GM21526 (cell line): ENCODE results near the gene KRTAP10-11.
"Not testable (repeated sequence)": the region's sequence is repeated elsewhere in the genome, so short reads cannot be mapped to it uniquely, and the experiment has no call there.

ENCODE experiments used
- ATAC-seq: cut with Tn5 transposase; IDR thresholded peaks from one replicate; pipeline ENCODE4 v1.9.1; 2021; ENCODE audit warnings: moderate library complexity; ENCODE audit not compliant: unreplicated experiment, low FRiP score

KRTAP10-11 gene

DNA sequence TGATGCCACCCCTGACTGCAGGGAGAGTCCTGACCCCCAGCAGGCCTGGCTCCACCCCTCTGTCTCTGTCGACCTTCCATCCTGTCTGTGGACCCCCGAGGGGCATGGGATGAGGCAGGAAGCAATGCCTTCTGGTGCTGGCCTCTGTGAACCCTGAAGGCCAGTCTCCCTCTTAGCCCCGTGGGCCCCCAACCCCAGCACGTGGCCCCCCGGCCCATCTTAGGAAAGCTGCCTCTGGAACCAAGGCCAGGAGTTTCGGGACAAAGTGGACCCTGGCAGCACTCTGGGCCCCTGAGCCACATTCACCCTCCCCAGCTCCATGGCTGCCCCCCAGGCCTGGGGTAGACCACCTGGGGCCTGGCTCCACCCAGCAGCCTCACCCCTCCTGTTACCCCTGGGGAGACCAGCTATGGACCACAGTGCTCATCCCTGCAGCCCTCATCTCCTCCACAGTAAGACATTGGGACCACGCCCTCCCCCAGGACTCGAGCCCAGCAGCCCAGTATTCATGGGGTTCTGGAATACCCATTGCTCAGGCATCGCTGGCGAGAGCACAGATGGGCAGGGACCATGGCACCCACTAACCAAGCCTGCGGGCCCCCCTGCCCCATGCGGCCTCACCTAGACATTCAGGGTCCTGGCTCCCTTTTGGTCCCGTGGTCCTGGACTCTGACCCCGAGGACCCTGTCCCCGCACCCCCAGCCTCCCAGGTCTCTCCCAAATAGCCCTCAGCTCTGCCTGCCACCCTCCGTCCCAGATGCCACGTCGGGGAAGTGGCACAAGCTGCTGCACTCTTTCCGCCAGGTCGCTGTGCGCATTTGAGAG, 7.5 kb upstream of the KRTAP10-11 start:
- ATAC-seq: not testable (repeated sequence)

DNA sequence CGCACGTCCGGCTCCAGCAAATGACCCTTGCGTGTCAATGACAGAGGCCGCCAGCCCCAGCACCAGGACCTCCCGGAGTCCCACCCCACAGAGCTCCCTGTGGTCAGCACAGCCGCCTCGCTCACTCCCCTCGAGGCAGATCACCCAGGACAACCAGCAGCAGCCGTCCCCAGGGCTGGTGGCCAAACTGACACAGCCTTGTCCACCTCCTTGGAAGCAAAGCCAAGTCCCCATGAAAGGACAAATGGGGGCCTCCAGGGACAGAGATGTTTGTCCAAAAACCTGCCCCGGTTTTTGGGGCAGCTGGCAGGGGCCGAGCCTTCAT, 6.9 kb upstream of the KRTAP10-11 start:
- no peak for ATAC-seq

DNA sequence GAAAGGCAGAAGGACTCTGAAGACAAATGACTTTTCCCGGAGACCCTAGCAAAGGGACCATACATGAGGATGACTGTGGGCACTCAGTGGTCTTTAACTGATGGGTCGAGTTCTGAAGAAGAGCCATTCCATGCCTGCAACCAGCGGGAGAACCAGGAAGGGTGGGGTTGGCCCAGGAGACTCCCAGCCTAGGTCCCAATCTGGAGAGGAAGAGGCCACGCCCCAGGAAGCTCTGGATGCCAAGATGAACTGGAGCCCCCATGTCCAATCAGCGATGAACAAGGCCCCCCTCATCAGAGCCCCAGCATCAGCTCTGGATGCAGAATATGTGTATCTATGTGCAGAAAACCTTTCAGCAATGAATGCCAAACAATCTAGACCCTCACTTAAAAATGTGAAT, 5.5 kb upstream of the KRTAP10-11 start:
- ATAC-seq: no peak

DNA sequence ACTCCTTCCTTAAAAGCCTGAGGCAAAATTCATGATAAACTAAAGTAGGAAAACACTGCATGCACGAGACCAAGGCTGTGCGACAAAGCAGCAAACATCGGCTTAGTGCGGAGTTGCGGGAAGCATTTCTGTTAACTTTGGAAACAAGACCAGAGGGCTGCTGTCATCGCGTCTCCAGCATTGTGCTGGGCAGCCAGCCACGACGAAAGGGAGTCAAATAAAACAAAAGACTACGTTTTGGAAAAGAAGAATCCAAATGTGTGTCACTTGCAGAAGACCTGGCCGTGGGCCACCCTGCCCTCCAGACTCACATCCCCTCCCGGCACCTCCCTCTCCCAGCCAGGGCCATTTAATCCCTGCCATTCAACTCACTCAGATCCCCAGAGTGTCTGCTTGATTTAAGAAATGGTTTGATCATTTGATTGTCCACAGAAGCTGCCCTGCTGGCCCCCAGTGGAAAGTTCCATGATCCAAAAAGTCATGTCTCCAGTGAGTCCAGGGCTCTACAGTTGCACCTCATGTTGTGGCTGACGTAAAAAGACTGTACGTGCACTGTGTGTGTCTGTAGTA, 2.4 kb upstream of the KRTAP10-11 start:
- ATAC-seq: no peak

DNA sequence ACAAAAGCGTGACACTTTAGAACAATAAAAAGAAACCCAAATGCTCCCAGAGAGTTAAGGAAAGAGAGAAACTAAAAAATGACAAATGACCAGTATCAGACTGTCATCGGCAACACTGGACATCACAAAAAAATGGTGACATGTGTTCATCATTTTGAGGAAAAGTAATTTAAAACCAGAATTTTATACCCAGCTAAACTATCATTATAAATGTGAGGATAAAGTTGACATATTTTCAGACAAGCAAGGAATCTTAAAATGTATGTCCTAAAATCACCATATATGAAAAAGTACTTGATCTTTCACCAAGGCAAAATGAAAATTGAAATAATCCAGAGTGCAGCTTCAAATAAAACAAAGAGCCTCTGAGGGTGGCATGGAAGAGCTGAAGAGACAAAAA, 1.3 kb upstream of the KRTAP10-11 start:
- no peak for ATAC-seq

DNA sequence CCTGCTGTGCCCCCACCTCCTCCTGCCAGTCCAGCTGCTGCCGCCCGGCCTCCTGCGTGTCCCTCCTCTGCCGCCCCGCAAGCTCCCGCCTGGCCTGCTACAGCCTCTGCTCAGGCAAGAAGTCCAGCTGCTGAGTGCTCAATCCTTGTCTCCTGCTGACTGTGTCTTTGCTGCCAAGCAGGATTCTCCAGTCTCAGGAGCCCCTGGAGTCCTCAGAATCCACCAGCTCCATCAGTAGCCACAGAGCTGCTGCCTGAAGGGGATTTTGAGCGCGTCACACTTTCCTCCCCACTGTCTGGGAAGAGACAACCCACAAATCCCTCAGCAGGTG, 973 bp downstream of the KRTAP10-11 start:
- ATAC-seq: no peak

DNA sequence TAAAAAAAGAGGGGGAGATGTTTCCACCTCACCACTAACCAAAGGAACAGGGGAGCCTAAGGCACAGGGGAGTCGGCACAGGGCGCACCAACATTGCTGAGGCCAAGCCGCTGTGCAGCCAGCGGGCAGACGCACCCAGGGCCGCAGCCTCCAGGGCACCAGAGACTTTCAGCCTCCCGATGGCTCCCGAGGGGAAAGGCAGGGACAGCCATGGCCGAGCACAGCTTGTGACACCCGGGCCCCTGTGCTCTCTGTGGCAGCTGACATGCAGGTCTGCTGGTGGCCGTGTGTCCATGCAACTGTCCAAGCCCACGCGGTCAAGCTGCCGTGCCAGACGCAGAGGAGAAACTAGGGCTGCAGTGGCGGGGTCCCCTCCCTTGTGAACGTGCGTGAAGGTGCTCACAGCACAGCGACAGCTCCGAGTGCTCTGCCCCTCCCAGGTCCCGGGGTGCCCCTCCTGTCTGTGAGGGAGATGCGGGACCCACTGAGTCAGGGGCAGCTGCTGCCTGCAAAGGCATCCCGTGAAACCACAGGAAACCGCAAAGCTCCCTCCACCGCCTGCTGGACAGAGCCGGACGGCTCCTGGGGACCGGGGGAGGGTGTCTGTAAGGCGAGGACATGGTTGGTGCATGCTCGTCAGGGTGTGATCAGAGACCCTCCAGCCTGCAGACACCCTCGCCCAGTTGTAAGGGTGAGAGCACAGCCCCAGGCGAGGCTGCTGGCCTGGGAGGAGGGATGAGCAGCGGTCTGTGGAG, 2.5 kb downstream of the KRTAP10-11 start:
- ATAC-seq: no peak

DNA sequence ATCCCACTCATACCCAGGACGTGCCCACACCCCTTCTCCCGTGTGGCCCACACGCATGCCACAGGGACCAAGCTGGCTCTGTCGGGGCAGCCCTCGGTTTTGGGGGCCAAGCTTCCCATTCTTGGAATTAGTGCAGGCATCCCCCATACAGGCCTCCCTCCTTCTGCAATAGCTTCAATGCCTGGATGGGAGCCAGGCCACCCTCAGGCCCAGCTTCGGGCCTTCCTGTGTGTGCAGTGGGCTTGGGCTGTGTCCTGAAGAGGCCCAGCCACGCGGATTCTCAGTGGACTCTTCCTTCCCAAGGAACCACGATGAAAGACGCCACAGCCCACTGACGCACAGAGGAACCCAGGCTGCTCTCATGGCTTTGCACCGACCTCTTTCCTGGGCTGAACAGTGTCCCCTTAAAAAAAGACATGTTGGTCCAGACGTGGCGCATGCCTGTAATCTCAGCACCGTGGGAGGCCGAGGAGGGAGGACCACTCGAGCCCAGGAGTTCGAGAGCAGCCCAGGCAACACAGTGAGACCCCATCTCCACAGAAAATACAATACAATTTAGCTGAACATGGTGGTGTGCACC, 3.4 kb downstream of the KRTAP10-11 start:
- no peak for ATAC-seq

DNA sequence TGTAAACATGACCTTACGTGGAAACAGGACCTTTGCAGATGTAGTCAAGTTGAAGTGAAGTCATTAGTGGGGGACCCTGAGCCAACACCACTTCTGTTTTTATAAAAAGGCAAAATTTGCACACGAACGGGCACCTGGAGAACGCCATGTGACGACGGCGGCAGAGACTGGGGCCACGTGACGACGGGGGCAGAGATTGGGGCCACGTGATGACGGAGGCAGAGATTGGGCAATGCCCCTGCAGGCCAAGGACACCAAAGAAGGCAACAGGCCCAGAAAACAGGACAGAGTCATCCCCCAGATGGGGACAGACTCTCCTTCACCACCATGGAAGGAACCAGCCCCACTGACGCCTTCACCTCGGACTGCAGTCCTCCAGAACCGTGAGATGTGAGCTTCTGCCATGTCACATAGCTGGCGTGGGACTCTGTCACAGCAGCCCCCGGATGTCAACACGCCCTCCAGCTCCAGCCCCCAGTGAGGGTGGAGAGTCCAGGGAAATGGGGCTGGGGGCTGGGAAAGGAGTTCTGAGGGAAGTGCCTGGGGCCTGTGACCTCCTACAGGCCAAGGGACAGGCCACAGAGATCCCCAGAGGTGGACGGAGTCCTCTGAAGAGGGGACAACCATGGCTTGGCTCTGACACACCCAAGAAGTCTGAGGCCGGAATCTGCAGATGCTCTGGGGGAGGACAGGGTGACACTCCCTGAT, 4.2 kb downstream of the KRTAP10-11 start:
- no peak for ATAC-seq

DNA sequence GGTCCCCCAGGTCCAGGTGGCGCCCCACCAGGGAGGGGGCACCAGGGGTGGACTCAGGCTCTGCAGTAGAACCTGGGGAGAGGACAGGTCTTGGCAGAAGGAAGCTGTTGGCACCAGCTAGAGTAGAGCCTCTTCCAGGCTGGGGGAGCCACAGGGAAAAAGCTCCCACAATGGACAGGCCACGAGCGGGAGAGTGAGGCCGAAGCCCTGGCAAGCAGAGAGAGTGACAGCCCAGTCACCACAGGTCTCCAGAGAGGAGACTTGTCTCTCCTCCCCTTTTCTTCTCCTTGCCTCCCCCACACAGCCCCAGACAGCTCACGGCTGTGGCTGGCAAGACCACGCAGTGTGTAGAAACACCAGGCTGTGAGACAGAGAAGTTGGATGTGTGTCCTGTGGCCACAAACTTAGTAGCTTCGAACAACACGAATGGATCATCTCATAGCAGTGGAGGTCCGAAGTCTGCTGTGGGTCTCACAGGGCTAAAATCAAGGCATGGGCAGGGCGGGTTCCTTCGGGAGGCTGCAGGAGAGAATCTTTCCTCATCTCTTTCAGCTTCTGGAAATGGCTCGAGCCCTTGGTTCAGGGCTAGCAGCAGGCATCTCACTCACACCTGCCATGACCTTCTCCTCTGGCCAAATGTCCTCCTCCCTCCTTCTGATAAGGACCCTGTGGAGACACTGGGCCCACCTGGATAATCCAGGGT, 4.9 kb downstream of the KRTAP10-11 start:
- ATAC-seq: no peak

DNA sequence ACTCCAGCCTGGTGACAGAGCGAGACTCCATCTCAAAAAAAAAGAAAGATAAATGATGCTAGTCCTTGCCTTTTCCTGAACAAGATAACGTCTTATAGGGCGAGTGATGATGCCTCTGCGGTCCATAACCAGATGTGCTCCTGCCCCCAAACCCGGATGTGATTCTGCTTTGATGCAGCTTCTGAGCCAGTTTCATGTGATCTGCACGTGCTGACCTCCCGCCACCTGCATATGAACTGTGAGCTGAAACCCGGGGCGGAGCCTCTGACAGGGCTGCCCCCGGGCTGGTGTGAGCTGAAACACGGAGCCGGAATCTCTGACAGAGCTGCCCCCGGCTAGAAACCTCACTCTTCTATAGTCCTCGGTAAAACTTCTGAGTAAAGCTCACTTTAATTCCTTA, 6.9 kb downstream of the KRTAP10-11 start:
- ATAC-seq: no peak

DNA sequence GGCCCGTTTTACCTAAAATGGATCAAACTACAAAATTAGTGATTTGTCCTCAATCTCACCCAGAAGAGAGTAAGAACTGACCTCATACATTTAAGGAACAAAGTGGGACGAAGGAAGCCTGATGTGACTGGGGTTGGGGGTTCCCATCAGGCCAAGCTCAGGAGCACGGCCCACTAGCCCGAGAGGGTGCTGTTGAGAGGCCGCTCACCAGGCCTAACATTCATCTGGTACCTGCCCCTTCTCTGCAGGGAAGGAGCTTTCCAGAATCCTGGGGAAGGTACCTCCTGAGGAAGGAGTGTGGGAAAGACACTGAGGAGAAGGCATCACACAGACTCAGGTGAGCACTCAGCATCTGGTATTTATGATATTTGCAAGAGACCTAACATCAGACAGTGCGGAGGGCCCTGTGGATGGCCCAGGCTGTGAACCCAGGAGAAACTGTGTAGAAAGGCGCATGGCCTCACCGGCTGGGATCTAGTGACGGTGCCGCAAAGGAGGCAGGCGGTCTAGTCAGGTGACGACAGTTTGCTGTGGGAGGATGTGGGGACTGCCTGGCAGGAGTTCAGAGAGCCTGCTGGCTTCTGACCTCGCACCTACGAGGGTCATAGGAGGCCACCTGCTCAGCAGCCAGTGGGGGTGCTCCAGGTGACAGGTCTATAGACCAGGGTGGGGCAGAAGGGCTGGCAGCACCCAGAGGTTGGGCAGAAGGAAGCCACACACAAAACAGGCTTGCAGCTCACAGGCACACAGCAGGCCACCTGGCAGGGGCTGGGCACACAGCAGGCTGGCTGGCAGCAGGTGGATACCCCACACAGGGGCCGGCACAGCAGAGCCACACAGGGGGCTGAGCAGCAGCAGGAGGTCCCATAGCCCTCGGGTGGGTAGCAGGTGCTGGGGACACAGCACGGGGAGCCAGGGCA, 7.7 kb downstream of the KRTAP10-11 start:
- no peak for ATAC-seq

DNA sequence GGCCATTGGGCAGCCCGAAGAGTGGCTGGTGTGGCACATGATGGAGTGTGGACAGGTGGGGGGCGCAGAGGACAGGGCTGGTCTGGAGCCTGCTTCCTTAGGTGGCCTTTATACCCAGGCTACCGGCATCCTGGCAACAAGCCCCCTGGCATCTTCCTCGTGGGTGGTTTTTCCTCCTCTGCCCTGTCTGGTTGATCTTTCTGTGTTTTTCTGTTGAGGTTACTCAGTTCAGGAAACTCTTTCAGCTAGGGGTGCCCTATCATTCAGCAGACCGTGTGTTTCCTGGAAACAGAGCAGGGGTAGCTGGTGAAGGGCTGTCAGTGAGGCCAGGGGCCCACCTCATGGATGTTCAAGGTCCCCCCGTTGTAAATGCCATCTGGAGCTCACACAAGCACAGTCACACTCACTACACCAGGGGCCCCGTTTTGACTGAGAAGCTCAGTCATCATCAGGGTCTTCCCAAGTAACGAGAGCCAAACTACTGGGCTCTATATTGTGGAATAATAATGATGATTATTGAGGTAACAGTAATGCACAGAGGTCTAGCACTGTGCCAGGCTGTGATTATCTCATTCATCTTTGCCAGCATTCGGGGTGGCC, 8.5 kb downstream of the KRTAP10-11 start, which contains the start of gene KRTAP12-4:
TSS of gene KRTAP12-4 (minus strand) at position 84 of the 600 bp plus-strand sequence. CDS start at position 39, 45 bp downstream.
- no peak for ATAC-seq

DNA sequence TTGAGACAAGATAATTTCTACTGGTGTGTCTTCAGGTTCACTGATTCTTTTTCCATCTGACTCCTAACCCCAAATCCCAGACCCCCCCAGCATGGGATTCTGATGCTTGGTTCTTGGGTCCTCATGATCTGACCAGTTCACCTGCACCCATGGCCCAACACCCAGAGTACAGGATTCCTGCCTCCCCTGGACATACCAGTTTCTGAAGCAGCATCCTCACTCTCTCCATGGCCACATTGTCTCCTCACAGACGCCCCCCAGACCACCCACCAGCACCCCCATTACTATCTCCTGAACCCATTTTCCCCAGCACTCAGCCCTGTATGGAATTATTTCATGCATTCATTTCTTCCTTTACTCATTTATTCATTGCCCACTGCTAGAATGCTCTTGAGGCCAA, 10.7 kb downstream of the KRTAP10-11 start:
- no peak for ATAC-seq

DNA sequence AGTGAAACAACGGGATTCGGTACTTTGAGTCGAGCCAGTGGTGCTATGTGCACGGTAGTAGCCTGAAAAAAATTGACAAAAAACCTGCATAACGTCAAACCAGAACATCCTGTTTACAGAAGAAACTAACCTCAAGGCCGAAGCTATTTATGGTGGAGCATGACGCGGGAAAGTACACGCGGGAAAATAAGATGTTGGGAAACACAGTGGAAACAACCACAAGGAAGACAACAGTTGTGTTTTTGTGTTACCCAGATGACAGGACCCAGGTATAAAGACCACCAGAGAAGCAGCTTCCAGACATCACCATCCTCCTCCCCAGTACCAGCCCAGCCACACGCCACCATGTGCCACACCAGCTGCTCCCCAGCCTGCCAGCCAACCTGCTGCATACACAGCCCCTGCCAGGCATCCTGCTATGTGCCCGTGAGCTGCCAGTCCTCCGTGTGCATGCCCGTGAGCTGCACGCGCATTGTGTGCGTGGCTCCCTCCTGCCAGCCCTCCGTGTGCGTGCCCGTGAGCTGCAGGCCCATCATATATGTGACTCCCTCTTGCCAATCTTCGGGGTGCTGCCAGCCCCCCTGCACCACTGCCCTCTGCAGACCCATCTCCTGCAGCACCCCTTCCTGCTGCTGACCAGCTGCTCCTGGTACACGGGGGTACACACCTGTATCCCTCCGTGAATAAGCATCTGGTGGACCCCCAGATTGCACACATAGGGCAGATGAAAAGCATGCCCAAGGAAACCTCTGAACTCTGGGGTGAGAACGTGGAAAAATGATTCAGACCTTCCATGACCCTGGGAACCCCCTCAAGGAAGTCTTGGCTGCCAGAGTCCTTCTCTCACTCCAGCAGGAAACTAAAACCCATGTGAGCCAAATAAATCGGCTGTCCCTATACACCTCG, 11.7 kb downstream of the KRTAP10-11 start, which contains the start of gene KRTAP12-3:
TSS of gene KRTAP12-3 (plus strand) at position 298 of the 906 bp plus-strand sequence. CDS start at position 346, 48 bp downstream.
- ATAC-seq: no peak

DNA sequence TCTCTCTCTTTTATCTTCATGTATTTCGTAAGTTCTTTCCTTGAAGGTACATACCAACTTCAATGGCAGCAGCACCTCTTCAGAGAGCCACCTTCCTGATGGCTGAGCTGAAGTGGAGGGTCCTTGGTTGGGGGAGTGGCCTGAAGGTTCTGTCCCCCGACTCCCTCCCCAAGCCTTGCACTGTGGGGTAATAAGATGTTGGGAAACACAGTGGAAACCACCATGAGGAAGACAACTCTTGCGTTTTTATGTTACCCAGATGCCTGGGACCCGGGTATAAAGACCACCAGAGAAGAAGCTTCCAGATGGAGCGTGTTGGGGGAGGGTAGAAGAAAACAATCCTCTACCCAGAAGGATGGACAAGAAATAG, 12.3 kb downstream of the KRTAP10-11 start:
- ATAC-seq: no peak

DNA sequence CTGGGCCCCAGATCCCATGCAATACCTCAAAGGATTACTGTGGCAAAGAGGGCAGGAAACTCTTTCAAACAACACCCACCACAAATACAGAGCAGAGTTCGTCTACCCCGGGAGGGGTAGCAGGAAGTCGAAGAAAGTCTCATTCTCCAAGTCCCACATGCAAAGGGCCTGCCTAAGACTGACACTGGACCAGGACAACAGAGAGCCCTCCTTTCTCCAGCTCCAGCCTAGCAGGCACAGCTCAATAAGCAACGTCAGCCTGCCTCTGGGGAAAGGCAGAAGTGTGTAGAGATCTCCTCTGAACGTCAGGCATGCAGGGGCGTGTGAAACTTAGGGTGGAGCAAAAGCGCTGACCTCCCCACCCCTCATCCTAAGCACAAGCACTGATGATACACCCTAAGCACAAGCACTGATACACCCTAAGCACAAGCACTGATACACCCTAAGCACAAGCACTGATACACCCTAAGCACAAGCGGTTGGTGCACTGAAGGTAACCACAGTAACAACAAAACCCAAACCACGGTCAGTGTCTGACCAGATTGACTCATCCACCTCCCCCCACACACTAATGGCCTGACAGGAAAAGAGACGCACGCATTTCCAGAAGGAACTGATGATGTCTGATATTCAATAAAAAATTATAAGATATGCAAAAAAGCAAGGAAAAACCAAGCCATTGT, 12.8 kb downstream of the KRTAP10-11 start:
- no peak for ATAC-seq
